Measurements from ENCODE around the gene EFCAB10.

GRCh38 chr7:105600720-105601550 is 19.6 kb upstream of the EFCAB10 start:
- TF ChIP-seq EZH2 (IDR thresholded peaks at IDR 0.05) (no peak), POLR2AphosphoS5 (IDR thresholded peaks at IDR 0.05; ENCODE audit: borderline replicate concordance, low read depth, low read length) (no peak), FOXP2 (optimal IDR thresholded peaks at IDR 0.05; ENCODE audit: control extremely low read depth, extremely low read length, insufficient read depth) (no peak)
